H1 (cell line): Measurements from ENCODE around the gene KRT7. TPM values are rescaled to one million over a fixed set of nuclear protein-coding genes. Genes with fewer than 3 reads are reported as not detected.

Experiments
- CBX5 ChIP-seq: fragments of 300-800, 300-1000 bp; sonication (generic); IDR thresholded peaks from 2 replicates; pipeline ENCODE4 v1.7.1; 2016; ENCODE audit warnings: antibody characterized with exemption, low read length, low read depth
- CEBPB ChIP-seq: IDR thresholded peaks from 2 replicates; pipeline ENCODE4 v1.6.1; 2012; ENCODE audit warnings: low read depth, low read length
- CTBP2 ChIP-seq: IDR thresholded peaks from 2 replicates; pipeline ENCODE4 v1.7.0; 2011; ENCODE audit warnings: borderline replicate concordance, mild to moderate bottlenecking, moderate library complexity, mixed read lengths, low read length; ENCODE audit not compliant: insufficient read depth, insufficient read length
- FOSL1 ChIP-seq: IDR thresholded peaks from 2 replicates; pipeline ENCODE4 v1.6.1; 2011; ENCODE audit warnings: mild to moderate bottlenecking, low read depth, low read length, moderate library complexity; ENCODE audit not compliant: insufficient read depth
- POLR2AphosphoS5 ChIP-seq: IDR thresholded peaks from 2 replicates; pipeline ENCODE4 v1.6.1; 2011; ENCODE audit warnings: low read depth, low read length
- SUZ12 ChIP-seq: fragments of 200-600 bp; sonication (generic); IDR thresholded peaks from 2 replicates; pipeline ENCODE4 v1.6.1; 2012; ENCODE audit warnings: mild to moderate bottlenecking, inconsistent platforms, low read length, moderate library complexity, mixed read lengths
- TEAD4 ChIP-seq: IDR thresholded peaks from 2 replicates; pipeline ENCODE4 v1.6.1; 2012; ENCODE audit warnings: low read depth, low read length, inconsistent platforms, mixed read lengths
- polyA plus RNA-seq, 7 experiments: library from polyadenylated mRNA; depleted of rRNA in 3 of 7; stranded (reverse) in 5 of 7; unstranded in 2 of 7; fragments of >200 nt in 5 of 7; fragments of 200-250 nt in 2 of 7; gene quantifications; 1 replicate in 5 of 7; 2 replicates in 1 of 7; 4 replicates in 1 of 7; pipeline versions ENCODE4 v1.2.1 to v1.2.3, GENCODE V29; 2011 to 2013; ENCODE audit warnings: missing spikeins in 2 of 7, mixed read lengths in 2 of 7
- total RNA-seq: library from RNA; stranded (reverse); fragmentation: NEBNext Ultra II Directional; extraction: Animal tissue kit (Norgen Biotek cat#: 25700); gene quantifications from 2 replicates; pipeline ENCODE4 v1.2.1, GENCODE V29; 2021

Gene KRT7
- total and polyA plus RNA-seq, 2 of the 8 experiments (the other 6 are each of a cell fraction or from before 2014, with no cell fraction given) = 13.2 to 19.0 TPM

GRCh38 chr12:52238207-52238840 lies 5.3 kb downstream of the KRT7 start (continued):
- TF ChIP-seq SUZ12 = no peak
- no peak for TF ChIP-seq TEAD4
- TF ChIP-seq CBX5 = no peak
- TF ChIP-seq CEBPB = no peak
- no peak for TF ChIP-seq POLR2AphosphoS5
- no peak for TF ChIP-seq FOSL1
- TF ChIP-seq CTBP2 = no peak
